ENCODE results near the gene MACF1. TPM values are rescaled to one million over a fixed set of nuclear protein-coding genes. Genes with fewer than 3 reads are reported as not detected.

The MACF1 gene
- total RNA-seq, 1 donor from 2014 or later, result 222 TPM

DNA sequence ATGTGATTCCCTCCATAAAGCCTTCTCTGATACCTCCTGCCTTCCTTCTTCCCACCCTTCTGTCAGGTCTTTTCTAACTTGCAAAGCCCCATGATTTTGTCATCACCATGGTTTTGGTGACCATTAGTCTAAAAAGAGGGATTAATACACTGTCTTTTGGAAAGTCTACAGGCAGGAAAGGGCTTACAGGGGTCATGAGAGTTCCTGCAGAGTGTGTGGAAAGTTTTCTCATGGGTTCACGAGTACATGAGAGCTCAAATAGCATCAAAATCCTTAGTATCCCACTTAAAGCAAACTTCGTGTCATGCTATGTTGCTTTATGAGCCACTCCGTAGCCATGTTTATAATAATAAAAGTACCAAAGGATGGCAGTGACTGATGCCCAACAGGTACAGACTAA lies 200.4 kb downstream of the MACF1 start:
- Histone ChIP-seq H3K79me2 (ENCODE audit: low read depth) (peaks cover 24% of the 10 kb centered on the region), H3K4me2 (no peak overlapping the region), H3K27me3 (no peaks in the 10 kb centered on the region), H3K4me1 (peaks cover 28% of the 10 kb centered on the region), H3K36me3 (no peaks in the 10 kb centered on the region), H3K9me3 (ENCODE audit: low read depth) (no peaks in the 10 kb centered on the region), H3K4me3 (no peak overlapping the region), H2AFZ (replicated peaks) (no peak overlapping the region), H3K9ac (no peak overlapping the region), H4K20me1 (ENCODE audit: low read depth) (peaks cover 36% of the 10 kb centered on the region), H3F3A (ENCODE audit: low read depth) (peaks cover 46% of the 10 kb centered on the region), H3K27ac (no peak overlapping the region)
- Mint-ChIP-seq H3K27me3 (ENCODE audit: insufficient read depth, low read depth) (peaks cover 3% of the 10 kb centered on the region), H3K9me3 (no peaks in the 10 kb centered on the region), H3K27ac (no peak overlapping the region), H3K4me1 (peaks cover 41% of the 10 kb centered on the region), H3K4me3 (no peak overlapping the region), H3K36me3 (no peaks in the 10 kb centered on the region)
- DNase-seq (ENCODE audit: low spot score), result no peak
- TF ChIP-seq EZH2phosphoT487 (IDR thresholded peaks at IDR 0.05), result no peak

DNA sequence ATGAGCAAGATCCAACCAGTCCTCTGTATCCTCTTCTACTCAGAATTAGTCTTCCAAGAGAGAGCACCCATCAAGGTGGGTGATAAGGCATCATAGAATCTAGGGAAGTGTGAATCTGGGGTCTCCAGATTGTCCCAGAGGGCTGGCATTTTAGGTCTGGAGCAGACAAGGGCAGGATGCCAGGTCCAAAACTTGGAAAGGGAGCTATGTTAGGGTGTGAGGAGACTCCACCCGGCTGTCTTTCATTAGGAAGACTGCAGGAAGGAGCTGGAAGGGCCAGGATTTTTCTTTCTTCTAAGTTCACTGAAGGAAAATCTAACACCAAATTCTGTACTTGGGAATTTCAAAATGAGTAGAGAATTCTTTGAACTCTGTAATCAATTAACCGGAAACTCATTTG lies 200.9 kb downstream of the MACF1 start:
- H3K79me2 ChIP-seq (ENCODE audit: low read depth), result peaks cover 26% of the 10 kb centered on the region
- H3K27ac Mint-ChIP-seq, result peak overlapping the region; percentile 22
- H3K4me2 ChIP-seq, result no peak overlapping the region

GRCh38 chr1:39406533-39407450 lies 202.3 kb downstream of the MACF1 start:
- Mint-ChIP-seq H3K27ac (peak overlapping the region; percentile 3), H3K27me3 (ENCODE audit: insufficient read depth, low read depth) (peaks cover 3% of the 10 kb centered on the region), H3K36me3 (peaks cover 9% of the 10 kb centered on the region), H3K9me3 (no peaks in the 10 kb centered on the region), H3K4me3 (peak overlapping the region; percentile 94), H3K4me1 (peaks cover 57% of the 10 kb centered on the region)
- peak; percentile 39 for DNase-seq (ENCODE audit: low spot score)
- peak overlapping the region; percentile 90 for H3K4me3 ChIP-seq
- no peak overlapping the region for H2AFZ ChIP-seq (replicated peaks)
- H3K27ac ChIP-seq, result peak overlapping the region; percentile 93
- H3K4me1 ChIP-seq, result peaks cover 46% of the 10 kb centered on the region
- peaks cover 40% of the 10 kb centered on the region for H3K79me2 ChIP-seq (ENCODE audit: low read depth)
- H3F3A ChIP-seq (ENCODE audit: low read depth), result peaks cover 48% of the 10 kb centered on the region
- H3K36me3 ChIP-seq, result no peaks in the 10 kb centered on the region
- peak overlapping the region; percentile 95 for H3K4me2 ChIP-seq
- H3K9me3 ChIP-seq (ENCODE audit: low read depth), result no peaks in the 10 kb centered on the region
- peaks cover 52% of the 10 kb centered on the region for H4K20me1 ChIP-seq (ENCODE audit: low read depth)
- H3K9ac ChIP-seq, result no peak overlapping the region
- TF ChIP-seq EZH2 (IDR thresholded peaks at IDR 0.05), result no peak
- TF ChIP-seq EZH2phosphoT487 (IDR thresholded peaks at IDR 0.05), result no peak
- TF ChIP-seq, protein P1, sequence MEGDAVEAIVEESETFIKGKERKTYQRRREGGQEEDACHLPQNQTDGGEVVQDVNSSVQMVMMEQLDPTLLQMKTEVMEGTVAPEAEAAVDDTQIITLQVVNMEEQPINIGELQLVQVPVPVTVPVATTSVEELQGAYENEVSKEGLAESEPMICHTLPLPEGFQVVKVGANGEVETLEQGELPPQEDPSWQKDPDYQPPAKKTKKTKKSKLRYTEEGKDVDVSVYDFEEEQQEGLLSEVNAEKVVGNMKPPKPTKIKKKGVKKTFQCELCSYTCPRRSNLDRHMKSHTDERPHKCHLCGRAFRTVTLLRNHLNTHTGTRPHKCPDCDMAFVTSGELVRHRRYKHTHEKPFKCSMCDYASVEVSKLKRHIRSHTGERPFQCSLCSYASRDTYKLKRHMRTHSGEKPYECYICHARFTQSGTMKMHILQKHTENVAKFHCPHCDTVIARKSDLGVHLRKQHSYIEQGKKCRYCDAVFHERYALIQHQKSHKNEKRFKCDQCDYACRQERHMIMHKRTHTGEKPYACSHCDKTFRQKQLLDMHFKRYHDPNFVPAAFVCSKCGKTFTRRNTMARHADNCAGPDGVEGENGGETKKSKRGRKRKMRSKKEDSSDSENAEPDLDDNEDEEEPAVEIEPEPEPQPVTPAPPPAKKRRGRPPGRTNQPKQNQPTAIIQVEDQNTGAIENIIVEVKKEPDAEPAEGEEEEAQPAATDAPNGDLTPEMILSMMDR (IDR thresholded peaks at IDR 0.05), result no peak
- H3K27me3 ChIP-seq, result no peaks in the 10 kb centered on the region

More for the DNA sequence above, 200.9 kb downstream of the MACF1 start:
- Mint-ChIP-seq H3K4me1 (peaks cover 44% of the 10 kb centered on the region), H3K27me3 (ENCODE audit: insufficient read depth, low read depth) (peaks cover 3% of the 10 kb centered on the region), H3K4me3 (peak overlapping the region; percentile 52), H3K36me3 (peaks cover 3% of the 10 kb centered on the region), H3K9me3 (no peaks in the 10 kb centered on the region)
- no peaks in the 10 kb centered on the region for H3K27me3 ChIP-seq
- no peaks in the 10 kb centered on the region for H3K9me3 ChIP-seq (ENCODE audit: low read depth)
- no peak for DNase-seq (ENCODE audit: low spot score)
- no peak overlapping the region for H3K4me3 ChIP-seq
- no peak overlapping the region for H3K9ac ChIP-seq
- peaks cover 40% of the 10 kb centered on the region for H4K20me1 ChIP-seq (ENCODE audit: low read depth)
- H3K36me3 ChIP-seq, result no peaks in the 10 kb centered on the region
- TF ChIP-seq EZH2phosphoT487 (IDR thresholded peaks at IDR 0.05), result no peak
- TF ChIP-seq, protein P1 (IDR thresholded peaks at IDR 0.05), result no peak
- TF ChIP-seq EZH2 (IDR thresholded peaks at IDR 0.05), result no peak
- H3F3A ChIP-seq (ENCODE audit: low read depth), result peaks cover 48% of the 10 kb centered on the region
- H3K4me1 ChIP-seq, result peaks cover 33% of the 10 kb centered on the region
- no peak overlapping the region for H2AFZ ChIP-seq (replicated peaks)
- H3K27ac ChIP-seq, result no peak overlapping the region

DNA sequence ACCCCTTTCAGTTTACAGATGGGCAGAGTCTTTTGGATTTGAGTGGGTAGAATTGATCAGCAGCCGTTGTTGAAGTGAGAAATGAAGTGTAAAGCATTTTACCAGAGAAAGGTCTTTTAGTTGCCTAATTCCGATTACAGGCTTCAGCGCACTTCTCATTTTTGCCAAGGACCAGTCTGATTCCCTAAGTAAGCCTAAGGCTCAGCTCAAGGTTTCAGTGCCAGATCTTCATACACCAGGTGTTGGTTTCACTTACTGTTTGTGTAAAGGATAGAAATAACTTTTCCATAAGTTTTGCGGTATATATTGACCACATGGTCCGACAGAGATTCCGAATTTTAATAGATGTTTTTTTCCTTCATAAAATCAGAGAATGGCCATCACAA lies 203.0 kb downstream of the MACF1 start:
- TF ChIP-seq, protein P1 (IDR thresholded peaks at IDR 0.05), result no peak
- TF ChIP-seq EZH2 (IDR thresholded peaks at IDR 0.05) (no peak), EZH2phosphoT487 (IDR thresholded peaks at IDR 0.05) (no peak)
- Histone ChIP-seq H3K27ac (peak overlapping the region; percentile 93), H4K20me1 (ENCODE audit: low read depth) (peaks cover 59% of the 10 kb centered on the region), H3K9ac (peak overlapping the region; percentile 55), H3K4me2 (peak overlapping the region; percentile 95), H3K79me2 (ENCODE audit: low read depth) (peaks cover 47% of the 10 kb centered on the region), H3F3A (ENCODE audit: low read depth) (peaks cover 48% of the 10 kb centered on the region), H3K4me3 (peak overlapping the region; percentile 90), H3K36me3 (no peaks in the 10 kb centered on the region), H3K27me3 (no peaks in the 10 kb centered on the region), H3K4me1 (peaks cover 50% of the 10 kb centered on the region), H2AFZ (replicated peaks) (no peak overlapping the region), H3K9me3 (ENCODE audit: low read depth) (no peaks in the 10 kb centered on the region)
- no peak overlapping the region for H3K27ac Mint-ChIP-seq
- H3K9me3 Mint-ChIP-seq, result peaks cover 2% of the 10 kb centered on the region
- H3K27me3 Mint-ChIP-seq (ENCODE audit: insufficient read depth, low read depth), result peaks cover 2% of the 10 kb centered on the region
- H3K4me3 Mint-ChIP-seq, result peak overlapping the region; percentile 94
- DNase-seq (ENCODE audit: low spot score), result peak; percentile 66
- H3K36me3 Mint-ChIP-seq, result peaks cover 16% of the 10 kb centered on the region
- H3K4me1 Mint-ChIP-seq, result peaks cover 65% of the 10 kb centered on the region

Measured in neural progenitor cell (in vitro differentiated cells).